Right ventricle myocardium inferior (tissue), 1 donor: ENCODE data around the gene UBB. TPM values are rescaled to one million over a fixed set of nuclear protein-coding genes. Genes with fewer than 3 reads are reported as not detected.

Experiments used
- total RNA-seq: library from RNA; stranded (reverse); fragmentation: NEBNext Ultra II Directional; extraction: Animal tissue kit (Norgen Biotek cat#: 25700); gene quantifications from one replicate; pipeline ENCODE4 v1.2.1, GENCODE V29; 2021
- donor health status: DM: no; HTN: yes; CAD: no; lungs with severe emphysema.

The UBB gene
- total RNA-seq, 1 donor from 2014 or later: 1,403 TPM

Other genes with a start within 250 kb of the UBB start
- gene NCOR1, start 165.6 kb upstream of the UBB start, total RNA-seq: 60.7 TPM
- gene PIGL, start 163.9 kb upstream of the UBB start, total RNA-seq: 5.4 TPM
- 12.8 TPM for gene CENPV, start 27.6 kb upstream of the UBB start, total RNA-seq
- gene TRPV2, start 34.5 kb downstream of the UBB start, total RNA-seq: 11.2 TPM
- 1.1 TPM for gene LRRC75A, start 111.1 kb downstream of the UBB start, total RNA-seq
- gene ZNF287, start 188.1 kb downstream of the UBB start, total RNA-seq: 8.0 TPM